ENCODE results near the gene RFX1. TPM values are rescaled to one million over a fixed set of nuclear protein-coding genes. Genes with fewer than 3 reads are reported as not detected.

Gene RFX1
- total and polyA plus RNA-seq, 9 of the 15 experiments (the other 6 are each of a cell fraction or from before 2014, with no cell fraction given), result 0.14 to 19.3 (median 1.2) TPM

- TF ChIP-seq MCM5 (IDR thresholded peaks at IDR 0.05; ENCODE audit: low read depth) (no peak), ASH1L (IDR thresholded peaks at IDR 0.05; ENCODE audit: borderline replicate concordance, low read depth, partially characterized antibody) (peak; percentile 54), TSC22D4 (tag; IDR thresholded peaks at IDR 0.05) (no peak), LEF1 (IDR thresholded peaks at IDR 0.05) (peak; percentile 53; the same call in 1 of the 2 replicates), PREB (CRISPR knock-in tag; IDR thresholded peaks at IDR 0.05) (peak; percentile 89; the same call in 1 of the 2 replicates), SRSF7 (optimal IDR thresholded peaks at IDR 0.05; ENCODE audit: low read depth, low read length) (no peak), BRCA1 (IDR thresholded peaks at IDR 0.05) (no peak), BRCA1 (CRISPR knock-in tag; IDR thresholded peaks at IDR 0.05) (no peak), BCOR (IDR thresholded peaks at IDR 0.05) (peak; percentile 100), RBM34 (IDR thresholded peaks at IDR 0.05; ENCODE audit: borderline replicate concordance, insufficient read depth, low read length) (no peak), PURB (CRISPR knock-in tag; IDR thresholded peaks at IDR 0.05; ENCODE audit: low read depth) (no peak), FOXA3 (CRISPR knock-in tag; conservative IDR thresholded peaks at IDR 0.05 in 1 of 2, IDR thresholded peaks at IDR 0.05 in 1 of 2) (no peak), PTRF (tag; IDR thresholded peaks at IDR 0.05) (no peak), MEF2A (IDR thresholded peaks at IDR 0.05; ENCODE audit: control insufficient read depth, low read depth, low read length) (no peak)
- TF ChIP-seq, protein P1, sequence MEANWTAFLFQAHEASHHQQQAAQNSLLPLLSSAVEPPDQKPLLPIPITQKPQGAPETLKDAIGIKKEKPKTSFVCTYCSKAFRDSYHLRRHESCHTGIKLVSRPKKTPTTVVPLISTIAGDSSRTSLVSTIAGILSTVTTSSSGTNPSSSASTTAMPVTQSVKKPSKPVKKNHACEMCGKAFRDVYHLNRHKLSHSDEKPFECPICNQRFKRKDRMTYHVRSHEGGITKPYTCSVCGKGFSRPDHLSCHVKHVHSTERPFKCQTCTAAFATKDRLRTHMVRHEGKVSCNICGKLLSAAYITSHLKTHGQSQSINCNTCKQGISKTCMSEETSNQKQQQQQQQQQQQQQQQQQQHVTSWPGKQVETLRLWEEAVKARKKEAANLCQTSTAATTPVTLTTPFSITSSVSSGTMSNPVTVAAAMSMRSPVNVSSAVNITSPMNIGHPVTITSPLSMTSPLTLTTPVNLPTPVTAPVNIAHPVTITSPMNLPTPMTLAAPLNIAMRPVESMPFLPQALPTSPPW (CRISPR knock-in tag; IDR thresholded peaks at IDR 0.05), result peak; percentile 96
- TF ChIP-seq, protein P2, sequence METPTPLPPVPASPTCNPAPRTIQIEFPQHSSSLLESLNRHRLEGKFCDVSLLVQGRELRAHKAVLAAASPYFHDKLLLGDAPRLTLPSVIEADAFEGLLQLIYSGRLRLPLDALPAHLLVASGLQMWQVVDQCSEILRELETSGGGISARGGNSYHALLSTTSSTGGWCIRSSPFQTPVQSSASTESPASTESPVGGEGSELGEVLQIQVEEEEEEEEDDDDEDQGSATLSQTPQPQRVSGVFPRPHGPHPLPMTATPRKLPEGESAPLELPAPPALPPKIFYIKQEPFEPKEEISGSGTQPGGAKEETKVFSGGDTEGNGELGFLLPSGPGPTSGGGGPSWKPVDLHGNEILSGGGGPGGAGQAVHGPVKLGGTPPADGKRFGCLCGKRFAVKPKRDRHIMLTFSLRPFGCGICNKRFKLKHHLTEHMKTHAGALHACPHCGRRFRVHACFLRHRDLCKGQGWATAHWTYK (CRISPR knock-in tag; IDR thresholded peaks at IDR 0.05), result no peak
- TF ChIP-seq, protein P3, sequence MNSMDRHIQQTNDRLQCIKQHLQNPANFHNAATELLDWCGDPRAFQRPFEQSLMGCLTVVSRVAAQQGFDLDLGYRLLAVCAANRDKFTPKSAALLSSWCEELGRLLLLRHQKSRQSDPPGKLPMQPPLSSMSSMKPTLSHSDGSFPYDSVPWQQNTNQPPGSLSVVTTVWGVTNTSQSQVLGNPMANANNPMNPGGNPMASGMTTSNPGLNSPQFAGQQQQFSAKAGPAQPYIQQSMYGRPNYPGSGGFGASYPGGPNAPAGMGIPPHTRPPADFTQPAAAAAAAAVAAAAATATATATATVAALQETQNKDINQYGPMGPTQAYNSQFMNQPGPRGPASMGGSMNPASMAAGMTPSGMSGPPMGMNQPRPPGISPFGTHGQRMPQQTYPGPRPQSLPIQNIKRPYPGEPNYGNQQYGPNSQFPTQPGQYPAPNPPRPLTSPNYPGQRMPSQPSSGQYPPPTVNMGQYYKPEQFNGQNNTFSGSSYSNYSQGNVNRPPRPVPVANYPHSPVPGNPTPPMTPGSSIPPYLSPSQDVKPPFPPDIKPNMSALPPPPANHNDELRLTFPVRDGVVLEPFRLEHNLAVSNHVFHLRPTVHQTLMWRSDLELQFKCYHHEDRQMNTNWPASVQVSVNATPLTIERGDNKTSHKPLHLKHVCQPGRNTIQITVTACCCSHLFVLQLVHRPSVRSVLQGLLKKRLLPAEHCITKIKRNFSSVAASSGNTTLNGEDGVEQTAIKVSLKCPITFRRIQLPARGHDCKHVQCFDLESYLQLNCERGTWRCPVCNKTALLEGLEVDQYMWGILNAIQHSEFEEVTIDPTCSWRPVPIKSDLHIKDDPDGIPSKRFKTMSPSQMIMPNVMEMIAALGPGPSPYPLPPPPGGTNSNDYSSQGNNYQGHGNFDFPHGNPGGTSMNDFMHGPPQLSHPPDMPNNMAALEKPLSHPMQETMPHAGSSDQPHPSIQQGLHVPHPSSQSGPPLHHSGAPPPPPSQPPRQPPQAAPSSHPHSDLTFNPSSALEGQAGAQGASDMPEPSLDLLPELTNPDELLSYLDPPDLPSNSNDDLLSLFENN (IDR thresholded peaks at IDR 0.05; ENCODE audit: low read depth in 2 of 2, low read length in 2 of 2), result no peak
These were observed 603 bp downstream of the RFX1 start (continued) for GRCh38 chr19:14005349-14006084.
